H9 (cell line): ENCODE data around the gene INSR. TPM values are rescaled to one million over a fixed set of nuclear protein-coding genes. Genes with fewer than 3 reads are reported as not detected.

Experiments used
- DNase-seq: peaks from one replicate; pipeline ENCODE4 v3.0.0-alpha.2; 2017
- H2AFZ ChIP-seq: one replicate; pipeline ENCODE4 v1.6.1; 2013; ENCODE audit warnings: mild to moderate bottlenecking, low read length, control low read depth, moderate library complexity
- H2AK5ac ChIP-seq: 2 replicates; pipeline ENCODE4 v1.6.1; 2013; ENCODE audit warnings: low read length, control low read depth, mixed read lengths; ENCODE audit not compliant: insufficient read length
- H2BK120ac ChIP-seq: one replicate; pipeline ENCODE4 v1.6.1; 2013; ENCODE audit warnings: low read depth, mild to moderate bottlenecking, low read length, control low read depth, inconsistent platforms; ENCODE audit not compliant: poor library complexity, severe bottlenecking
- H2BK12ac ChIP-seq: 2 replicates; pipeline ENCODE4 v1.6.1; 2013; ENCODE audit warnings: low read length, control low read depth, mixed read lengths, low read depth; ENCODE audit not compliant: insufficient read length
- H2BK15ac ChIP-seq: 2 replicates; pipeline ENCODE4 v1.6.1; 2013; ENCODE audit warnings: low read depth, low read length, control low read depth
- H2BK20ac ChIP-seq: one replicate; pipeline ENCODE4 v1.6.1; 2013; ENCODE audit warnings: low read depth, mild to moderate bottlenecking, low read length, control low read depth, inconsistent platforms; ENCODE audit not compliant: poor library complexity, severe bottlenecking
- H2BK5ac ChIP-seq: 2 replicates; pipeline ENCODE4 v1.6.1; 2013; ENCODE audit warnings: low read length, control low read depth, mixed read lengths; ENCODE audit not compliant: insufficient read length
- H3K14ac ChIP-seq: 2 replicates; pipeline ENCODE4 v1.6.1; 2013; ENCODE audit warnings: low read length, control low read depth; ENCODE audit not compliant: insufficient read depth
- H3K18ac ChIP-seq: 2 replicates; pipeline ENCODE4 v1.6.1; 2013; ENCODE audit warnings: low read depth, mild to moderate bottlenecking, mixed read lengths, low read length, control low read depth; ENCODE audit not compliant: insufficient read length
- H3K23ac ChIP-seq: 2 replicates; pipeline ENCODE4 v1.6.1; 2013; ENCODE audit warnings: low read length, control low read depth, mixed read lengths, low read depth; ENCODE audit not compliant: insufficient read length
- H3K23me2 ChIP-seq: 2 replicates; pipeline ENCODE4 v1.6.1; 2013; ENCODE audit warnings: low read depth, mild to moderate bottlenecking, mixed read lengths, low read length, control low read depth; ENCODE audit not compliant: insufficient read length, poor library complexity, severe bottlenecking
- H3K27ac ChIP-seq: 2 replicates; pipeline ENCODE4 v1.5.1; 2013; ENCODE audit warnings: low read length, control low read depth, mixed read lengths, low read depth; ENCODE audit not compliant: insufficient read length
- H3K27me3 ChIP-seq: 2 replicates; pipeline ENCODE4 v1.6.1; 2013; ENCODE audit warnings: low read length, control low read depth, inconsistent platforms; ENCODE audit not compliant: insufficient read depth
- H3K4ac ChIP-seq: 2 replicates; pipeline ENCODE4 v1.6.1; 2013; ENCODE audit warnings: low read depth, mild to moderate bottlenecking, control low read depth, inconsistent platforms, low read length, moderate library complexity
- H3K4me1 ChIP-seq: 2 replicates; pipeline ENCODE4 v1.6.1; 2013; ENCODE audit warnings: low read length, control low read depth, inconsistent platforms; ENCODE audit not compliant: insufficient read depth
- H3K4me2 ChIP-seq: 2 replicates; pipeline ENCODE4 v1.6.1; 2013; ENCODE audit warnings: low read length, control low read depth, mixed read lengths; ENCODE audit not compliant: insufficient read length, insufficient read depth
- H3K56ac ChIP-seq: 2 replicates; pipeline ENCODE4 v1.6.1; 2013; ENCODE audit warnings: low read depth, mild to moderate bottlenecking, mixed read lengths, low read length, control low read depth; ENCODE audit not compliant: insufficient read length
- H3K79me1 ChIP-seq: 2 replicates; pipeline ENCODE4 v1.6.1; 2013; ENCODE audit warnings: low read depth, mild to moderate bottlenecking, moderate library complexity, low read length, control low read depth, inconsistent platforms; ENCODE audit not compliant: insufficient read depth, poor library complexity, severe bottlenecking
- H3K79me2 ChIP-seq: 2 replicates; pipeline ENCODE4 v1.6.1; 2013; ENCODE audit warnings: low read length, control low read depth, inconsistent platforms; ENCODE audit not compliant: insufficient read depth
- H3K9ac ChIP-seq: 2 replicates; pipeline ENCODE4 v1.6.1; 2013; ENCODE audit warnings: low read length, control low read depth, mixed read lengths; ENCODE audit not compliant: insufficient read length; ENCODE audit errors: extremely low read depth
- H3K9me3 ChIP-seq: one replicate; pipeline ENCODE4 v1.6.1; 2013; ENCODE audit warnings: low read depth, low read length, inconsistent platforms; ENCODE audit not compliant: control insufficient read depth
- H3T11ph ChIP-seq: one replicate; pipeline ENCODE4 v1.6.1; 2013; ENCODE audit warnings: mild to moderate bottlenecking, low read length, control low read depth, inconsistent platforms
- H4K20me1 ChIP-seq: one replicate; pipeline ENCODE4 v1.6.1; 2013; ENCODE audit not compliant: control insufficient read depth, insufficient read length, insufficient read depth
- H4K5ac ChIP-seq: 2 replicates; pipeline ENCODE4 v1.6.1; 2013; ENCODE audit warnings: low read depth, mild to moderate bottlenecking, mixed read lengths, low read length, control low read depth; ENCODE audit not compliant: insufficient read length
- H4K8ac ChIP-seq: replicated peaks from 2 replicates; pipeline ENCODE4 v1.6.1; 2013; ENCODE audit warnings: low read length, control low read depth, mixed read lengths, low read depth; ENCODE audit not compliant: insufficient read length
- H4K91ac ChIP-seq: 2 replicates; pipeline ENCODE4 v1.6.1; 2013; ENCODE audit warnings: low read depth, mild to moderate bottlenecking, moderate library complexity, mixed read lengths, low read length, control low read depth; ENCODE audit not compliant: insufficient read length
- H3K27ac Mint-ChIP-seq, 3 experiments: 2 replicates in 2 of 3; 3 replicates in 1 of 3; pipeline ENCODE4 v1.8.0; 2020 to 2021; ENCODE audit warnings: mixed read lengths in 3 of 3, mild to moderate bottlenecking in 1 of 3, moderate library complexity in 1 of 3
- H3K27me3 Mint-ChIP-seq: 2 replicates; pipeline ENCODE4 v1.8.0; 2021; ENCODE audit warnings: low read depth, mild to moderate bottlenecking, moderate library complexity, mixed read lengths
- H3K36me3 Mint-ChIP-seq, 3 experiments: 2 replicates in 2 of 3; 3 replicates in 1 of 3; pipeline ENCODE4 v1.8.0; 2020 to 2021; ENCODE audit warnings: low read depth in 3 of 3, mixed read lengths in 3 of 3; ENCODE audit not compliant: insufficient read depth in 1 of 3
- H3K4me1 Mint-ChIP-seq, 2 experiments: 2 replicates each; pipeline ENCODE4 v1.8.0; 2020; ENCODE audit warnings: mixed read lengths in 2 of 2
- H3K4me3 Mint-ChIP-seq, 2 experiments: 2 replicates in 1 of 2; 3 replicates in 1 of 2; pipeline ENCODE4 v1.8.0; 2020 to 2021; ENCODE audit warnings: mild to moderate bottlenecking in 2 of 2, mixed read lengths in 2 of 2, moderate library complexity in 1 of 2
- H3K9me3 Mint-ChIP-seq, 2 experiments: 2 replicates in 1 of 2; 3 replicates in 1 of 2; pipeline ENCODE4 v1.8.0; 2020; ENCODE audit warnings: mild to moderate bottlenecking in 2 of 2, mixed read lengths in 2 of 2, moderate library complexity in 1 of 2
- CTCF ChIP-seq: fragments of 200-600 bp; sonication (generic); conservative IDR thresholded peaks from 3 replicates; pipeline ENCODE4 v1.8.0; 2021; ENCODE audit warnings: antibody characterized with exemption, mild to moderate bottlenecking
- WGBS: extraction: QIAGEN DNeasy Blood & Tissue Kit; methylation state at CpG from one replicate; pipeline ENCODE4 v1.1.7; 2013; ENCODE audit warnings: missing lambda C conversion rate, low lambda C conversion rate, mixed read lengths; ENCODE audit not compliant: insufficient read length; ENCODE audit errors: extremely low coverage; 5-methylcytosine and 5-hydroxymethylcytosine counted together
- total RNA-seq: library from RNA; stranded (reverse); gene quantifications from 2 replicates; pipeline ENCODE4 v1.2.1, GENCODE V29; 2021

INSR gene
- total RNA-seq, 1 experiment from 2014 or later: 39.8 TPM

DNA sequence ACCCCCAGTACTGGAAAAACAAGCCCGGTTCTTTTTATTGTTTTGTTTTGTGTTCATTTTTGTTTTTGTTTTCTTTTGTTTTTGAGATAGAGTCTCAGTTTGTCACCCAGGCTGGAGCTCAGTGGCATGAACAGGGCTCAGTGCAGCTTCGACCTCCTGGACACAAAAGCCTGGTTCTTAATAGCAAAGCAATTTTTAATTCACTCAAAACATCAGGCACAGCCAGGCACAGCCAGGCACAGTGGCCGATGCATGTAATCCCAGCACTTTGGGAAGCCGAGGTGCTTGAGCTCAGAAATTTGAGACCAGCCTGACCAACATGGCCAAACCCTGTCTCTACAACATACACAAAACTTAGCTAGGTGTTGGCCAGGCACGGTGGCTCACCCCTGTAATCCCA is 30.7 kb downstream of the INSR start:
- no peak overlapping the region for H3K23ac ChIP-seq
- peak overlapping the region in 1 of 3 experiments; percentile 77; a peak in 1 of 7 replicates for H3K27ac Mint-ChIP-seq

More for the DNA sequence above, 30.7 kb downstream of the INSR start:
- Histone ChIP-seq H4K5ac (no peak overlapping the region), H3K27ac (no peak overlapping the region), H3K4ac (no peak overlapping the region), H3K18ac (no peak overlapping the region), H3K79me2 (peaks cover 4% of the 10 kb centered on the region; the same call in 1 of the 2 replicates), H3K4me1 (no peaks in the 10 kb centered on the region), H3K79me1 (peaks cover 8% of the 10 kb centered on the region), H2BK12ac (no peak overlapping the region), H2BK15ac (no peak overlapping the region), H3K9ac (no peak overlapping the region), H2BK20ac (no peak overlapping the region), H2AK5ac (no peak overlapping the region), H3K27me3 (no peaks in the 10 kb centered on the region), H3K14ac (no peak overlapping the region), H4K20me1 (no peaks in the 10 kb centered on the region), H4K8ac (no peak overlapping the region), H2BK120ac (no peak overlapping the region), H2BK5ac (no peak overlapping the region), H3K56ac (no peak overlapping the region), H4K91ac (no peak overlapping the region), H3T11ph (no peak overlapping the region), H2AFZ (no peak overlapping the region), H3K4me2 (no peak overlapping the region), H3K23me2 (no peaks in the 10 kb centered on the region), H3K9me3 (no peaks in the 10 kb centered on the region)
- no peak for TF ChIP-seq CTCF
- Mint-ChIP-seq H3K4me3 (no peak overlapping the region), H3K4me1 (peaks cover 0 to 16% of the 10 kb centered on the region in 2 experiments), H3K27me3 (no peaks in the 10 kb centered on the region), H3K9me3 (no peaks in the 10 kb centered on the region), H3K36me3 (peaks cover 14 to 25% (median 20%) of the 10 kb centered on the region in 3 experiments; a peak in 6 of 7 replicates)
- no peak for DNase-seq
- WGBS: no CpG with 5 or more reads among the region's 5 CpGs
